Hepatocyte (in vitro differentiated cells): ENCODE results near the gene ZNHIT6. TPM values are rescaled to one million over a fixed set of nuclear protein-coding genes. Genes with fewer than 3 reads are reported as not detected.

Experiments
- DNase-seq: peaks from one replicate; pipeline ENCODE4 v3.0.0-alpha.2; 2016; ENCODE audit warnings: low spot score
- H2AFZ ChIP-seq: fragments of 200-600 bp; sonication (generic); 2 replicates; pipeline ENCODE4 v1.6.0; 2016; ENCODE audit warnings: antibody characterized with exemption, mild to moderate bottlenecking
- H3K27ac ChIP-seq: fragments of 200-600 bp; sonication (generic); 2 replicates; pipeline ENCODE4 v1.5.1; 2016; ENCODE audit warnings: mild to moderate bottlenecking
- H3K27me3 ChIP-seq: fragments of 200-600 bp; sonication (generic); 2 replicates; pipeline ENCODE4 v1.6.1; 2016
- H3K36me3 ChIP-seq: fragments of 200-600 bp; sonication (generic); replicated peaks from 2 replicates; pipeline ENCODE4 v1.5.1; 2016; ENCODE audit warnings: low read depth; ENCODE audit not compliant: insufficient read depth
- H3K4me1 ChIP-seq: fragments of 200-600 bp; sonication (generic); 2 replicates; pipeline ENCODE4 v1.5.1; 2016; ENCODE audit warnings: mild to moderate bottlenecking, moderate library complexity; ENCODE audit not compliant: insufficient read depth
- H3K4me2 ChIP-seq: fragments of 200-600 bp; sonication (generic); 2 replicates; pipeline ENCODE4 v1.6.0; 2016
- H3K4me3 ChIP-seq: fragments of 200-600 bp; sonication (generic); 2 replicates; pipeline ENCODE4 v1.5.1; 2016; ENCODE audit warnings: mild to moderate bottlenecking
- H3K79me2 ChIP-seq: fragments of 200-600 bp; sonication (generic); 2 replicates; pipeline ENCODE4 v1.6.0; 2017; ENCODE audit warnings: mild to moderate bottlenecking
- H3K9me2 ChIP-seq: fragments of 200-600 bp; sonication (generic); replicated peaks from 2 replicates; pipeline ENCODE4 v1.6.0; 2017; ENCODE audit warnings: mild to moderate bottlenecking; ENCODE audit not compliant: insufficient read depth
- H3K9me3 ChIP-seq: fragments of 200-600 bp; sonication (generic); 2 replicates; pipeline ENCODE4 v1.5.1; 2016; ENCODE audit warnings: low read depth, mild to moderate bottlenecking
- H4K20me1 ChIP-seq: fragments of 200-600 bp; sonication (generic); 2 replicates; pipeline ENCODE4 v1.6.0; 2016; ENCODE audit warnings: mild to moderate bottlenecking; ENCODE audit not compliant: insufficient read depth, poor library complexity, severe bottlenecking
- EZH2 ChIP-seq: fragments of 200-600 bp; sonication (generic); IDR thresholded peaks from 2 replicates; pipeline ENCODE4 v1.6.1; 2016; ENCODE audit warnings: antibody characterized with exemption, mild to moderate bottlenecking, borderline replicate concordance
- EZH2phosphoT487 ChIP-seq: fragments of 200-600 bp; sonication (generic); IDR thresholded peaks from one replicate; pipeline ENCODE4 v1.6.1; 2018; ENCODE audit warnings: antibody characterized with exemption, mild to moderate bottlenecking, low read depth, moderate library complexity; ENCODE audit not compliant: unreplicated experiment, severe bottlenecking
- WGBS: methylation state at CpG from one replicate; pipeline ENCODE4 v1.1.6; 2016; ENCODE audit warnings: low lambda C conversion rate; ENCODE audit errors: missing lambda C conversion rate; 5-methylcytosine and 5-hydroxymethylcytosine counted together
- polyA plus RNA-seq: library from polyadenylated mRNA; unstranded; fragments of >200 nt; fragmentation: Nextera tagmentation; extraction: Ambion mirVana; gene quantifications from 2 replicates; pipeline ENCODE4 v1.2.1, GENCODE V29; 2016
- total RNA-seq: library from RNA; depleted of rRNA; stranded (reverse); fragments of >200 nt; gene quantifications from 2 replicates; pipeline ENCODE4 v1.2.3, GENCODE V29; 2014
- TF ChIP-seq, protein P1 (sequence below): fragments of 200-600 bp; sonication (generic); IDR thresholded peaks from 2 replicates; pipeline ENCODE4 v1.5.1; 2016; ENCODE audit warnings: antibody characterized with exemption, mild to moderate bottlenecking; ENCODE audit not compliant: poor library complexity

ZNHIT6 gene
- total and polyA plus RNA-seq, 2 experiments from 2014 or later, result 13.5 to 14.2 TPM

DNA sequence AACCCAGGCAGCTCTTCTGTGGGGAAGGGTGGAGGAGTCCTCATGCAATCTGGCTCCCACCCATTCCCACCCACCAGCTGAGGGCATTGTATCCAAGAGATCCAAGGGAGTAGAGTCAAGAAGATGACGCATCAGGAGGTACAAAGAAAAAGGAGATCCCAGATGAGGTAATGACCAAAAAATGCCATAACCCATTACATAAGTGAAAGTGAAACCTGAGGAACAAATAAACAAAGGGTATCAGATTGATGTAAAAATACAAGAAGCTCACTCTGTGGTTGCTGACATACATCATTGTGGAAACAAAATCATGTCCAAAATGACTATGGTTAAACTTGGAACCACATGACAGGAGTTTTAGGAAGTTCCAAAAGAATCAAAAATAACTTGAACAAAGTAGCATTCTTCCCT is 85.2 kb downstream of the ZNHIT6 start:
- Histone ChIP-seq H3K27ac (no peak overlapping the region), H3K4me2 (no peak overlapping the region), H4K20me1 (no peaks in the 10 kb centered on the region), H3K9me3 (peaks cover 7% of the 10 kb centered on the region), H3K9me2 (no peaks in the 10 kb centered on the region), H3K36me3 (no peaks in the 10 kb centered on the region), H2AFZ (no peak overlapping the region), H3K4me3 (no peak overlapping the region), H3K79me2 (no peaks in the 10 kb centered on the region), H3K27me3 (no peaks in the 10 kb centered on the region), H3K4me1 (peaks cover 2% of the 10 kb centered on the region)
- TF ChIP-seq, protein P1, sequence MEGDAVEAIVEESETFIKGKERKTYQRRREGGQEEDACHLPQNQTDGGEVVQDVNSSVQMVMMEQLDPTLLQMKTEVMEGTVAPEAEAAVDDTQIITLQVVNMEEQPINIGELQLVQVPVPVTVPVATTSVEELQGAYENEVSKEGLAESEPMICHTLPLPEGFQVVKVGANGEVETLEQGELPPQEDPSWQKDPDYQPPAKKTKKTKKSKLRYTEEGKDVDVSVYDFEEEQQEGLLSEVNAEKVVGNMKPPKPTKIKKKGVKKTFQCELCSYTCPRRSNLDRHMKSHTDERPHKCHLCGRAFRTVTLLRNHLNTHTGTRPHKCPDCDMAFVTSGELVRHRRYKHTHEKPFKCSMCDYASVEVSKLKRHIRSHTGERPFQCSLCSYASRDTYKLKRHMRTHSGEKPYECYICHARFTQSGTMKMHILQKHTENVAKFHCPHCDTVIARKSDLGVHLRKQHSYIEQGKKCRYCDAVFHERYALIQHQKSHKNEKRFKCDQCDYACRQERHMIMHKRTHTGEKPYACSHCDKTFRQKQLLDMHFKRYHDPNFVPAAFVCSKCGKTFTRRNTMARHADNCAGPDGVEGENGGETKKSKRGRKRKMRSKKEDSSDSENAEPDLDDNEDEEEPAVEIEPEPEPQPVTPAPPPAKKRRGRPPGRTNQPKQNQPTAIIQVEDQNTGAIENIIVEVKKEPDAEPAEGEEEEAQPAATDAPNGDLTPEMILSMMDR, result no peak
- no peak for TF ChIP-seq EZH2phosphoT487
- no peak for DNase-seq
- 100% methylated on average over 1 of the region's 1 CpG for WGBS

DNA sequence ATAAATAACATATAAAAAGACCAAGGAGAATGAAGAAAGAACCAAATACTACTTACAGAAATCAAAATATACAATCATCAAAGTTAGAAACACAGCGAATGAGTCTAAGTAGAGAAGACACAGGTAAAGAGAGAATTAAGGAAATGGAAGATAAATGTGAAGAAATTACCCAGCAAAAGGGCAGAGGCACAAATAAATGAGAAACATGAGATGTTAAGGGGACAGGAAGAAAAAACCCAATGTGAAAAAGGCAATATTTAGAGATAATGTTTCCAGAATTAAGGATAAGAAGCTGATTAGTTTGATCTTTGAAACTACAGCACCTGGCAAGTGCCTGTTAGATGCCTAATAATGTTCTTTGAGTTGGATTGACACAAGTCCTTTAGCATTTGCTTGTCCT is 86.8 kb downstream of the ZNHIT6 start:
- Histone ChIP-seq H3K4me1 (no peaks in the 10 kb centered on the region), H3K9me3 (peaks cover 7% of the 10 kb centered on the region), H3K9me2 (no peaks in the 10 kb centered on the region), H2AFZ (no peak overlapping the region), H3K4me2 (no peak overlapping the region), H3K36me3 (no peaks in the 10 kb centered on the region), H4K20me1 (no peaks in the 10 kb centered on the region), H3K27ac (no peak overlapping the region), H3K4me3 (no peak overlapping the region), H3K79me2 (no peaks in the 10 kb centered on the region), H3K27me3 (no peaks in the 10 kb centered on the region)
- WGBS, result 100% methylated on average over 1 of the region's 1 CpG
- no peak for TF ChIP-seq EZH2phosphoT487
- TF ChIP-seq, protein P1, result no peak
- no peak for TF ChIP-seq EZH2
- no peak for DNase-seq

DNA sequence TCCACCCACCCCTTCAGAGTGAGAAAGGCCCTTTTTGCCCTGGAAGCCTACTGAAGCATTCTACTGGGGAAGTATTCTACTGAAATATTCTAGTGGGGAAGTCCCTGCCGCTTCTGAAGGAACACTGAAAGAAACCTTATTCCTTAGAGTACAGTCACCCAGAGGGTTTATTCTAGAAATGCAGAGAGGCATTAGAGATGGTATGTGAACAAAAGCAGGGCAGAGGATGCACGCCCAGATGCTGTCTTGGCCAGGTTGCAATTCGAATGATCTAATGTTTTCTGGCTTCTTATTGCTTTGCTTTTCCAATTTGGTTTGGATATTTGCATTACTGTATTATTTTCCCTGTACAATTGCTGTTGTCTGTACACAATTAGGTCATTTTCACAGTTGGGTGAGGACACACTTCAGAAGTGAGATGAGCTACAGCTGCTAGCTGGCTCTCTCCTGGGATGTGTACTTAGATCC is 90.6 kb downstream of the ZNHIT6 start:
- TF ChIP-seq, protein P1, result no peak
- no peak for TF ChIP-seq EZH2phosphoT487
- TF ChIP-seq EZH2, result no peak
- H3K4me3 ChIP-seq, result no peak overlapping the region
- WGBS, result 90% methylated on average over 3 of the region's 3 CpGs
- no peak overlapping the region for H2AFZ ChIP-seq
- no peak overlapping the region for H3K27ac ChIP-seq
- peaks cover 7% of the 10 kb centered on the region for H3K9me3 ChIP-seq
- H3K36me3 ChIP-seq, result no peaks in the 10 kb centered on the region
- DNase-seq, result no peak
- no peaks in the 10 kb centered on the region for H4K20me1 ChIP-seq
- no peaks in the 10 kb centered on the region for H3K27me3 ChIP-seq
- peaks cover 7% of the 10 kb centered on the region for H3K4me1 ChIP-seq
- no peak overlapping the region for H3K4me2 ChIP-seq
- no peaks in the 10 kb centered on the region for H3K9me2 ChIP-seq
- no peaks in the 10 kb centered on the region for H3K79me2 ChIP-seq

DNA sequence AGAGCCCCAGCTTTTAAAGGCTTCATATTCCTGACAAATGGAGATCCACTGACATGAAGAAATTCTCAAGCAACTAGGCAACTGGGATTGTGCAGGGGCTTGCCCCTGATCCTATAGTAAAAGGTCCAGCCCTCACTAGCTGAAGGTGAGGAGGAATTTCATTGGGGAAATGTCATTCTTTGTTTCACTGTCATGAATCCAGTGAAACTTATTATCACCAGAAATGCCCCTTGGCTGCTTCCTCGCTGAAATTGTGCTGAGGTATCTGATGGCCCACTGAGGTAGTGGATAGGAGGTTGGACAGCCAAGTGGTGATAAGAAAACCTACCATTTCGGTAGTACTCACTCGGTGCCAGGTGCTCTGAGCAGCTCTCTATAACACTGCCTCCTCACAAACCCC is 91.5 kb downstream of the ZNHIT6 start:
- Histone ChIP-seq H3K36me3 (no peaks in the 10 kb centered on the region), H4K20me1 (no peaks in the 10 kb centered on the region)
- WGBS, result 93% methylated on average over 3 of the region's 3 CpGs

More for the DNA sequence above, 91.5 kb downstream of the ZNHIT6 start:
- no peaks in the 10 kb centered on the region for H3K9me2 ChIP-seq
- no peak overlapping the region for H3K4me3 ChIP-seq
- no peak for DNase-seq
- H3K79me2 ChIP-seq, result no peaks in the 10 kb centered on the region
- no peak overlapping the region for H3K4me2 ChIP-seq
- peaks cover 14% of the 10 kb centered on the region for H3K4me1 ChIP-seq
- peaks cover 4% of the 10 kb centered on the region for H3K9me3 ChIP-seq
- no peaks in the 10 kb centered on the region for H3K27me3 ChIP-seq
- no peak overlapping the region for H2AFZ ChIP-seq
- H3K27ac ChIP-seq, result no peak overlapping the region
- no peak for TF ChIP-seq EZH2phosphoT487
- TF ChIP-seq, protein P1, result no peak
- no peak for TF ChIP-seq EZH2
